OCI-LY7 (cell line): ENCODE data around the gene SLC35A4.

Experiments
- CTCF ChIP-seq: fragments of 200-600 bp; sonication (generic); conservative IDR thresholded peaks from 2 replicates; pipeline ENCODE4 v1.5.1; 2014; ENCODE audit warnings: mild to moderate bottlenecking, antibody characterized with exemption, low read length, moderate library complexity, mixed read lengths
- EZH2phosphoT487 ChIP-seq: fragments of 200-600 bp; sonication (generic); IDR thresholded peaks from 2 replicates; pipeline ENCODE4 v1.6.1; 2018; ENCODE audit warnings: low read depth, borderline replicate concordance, mild to moderate bottlenecking, mixed run types, antibody characterized with exemption, low read length, moderate library complexity, mixed read lengths

DNA sequence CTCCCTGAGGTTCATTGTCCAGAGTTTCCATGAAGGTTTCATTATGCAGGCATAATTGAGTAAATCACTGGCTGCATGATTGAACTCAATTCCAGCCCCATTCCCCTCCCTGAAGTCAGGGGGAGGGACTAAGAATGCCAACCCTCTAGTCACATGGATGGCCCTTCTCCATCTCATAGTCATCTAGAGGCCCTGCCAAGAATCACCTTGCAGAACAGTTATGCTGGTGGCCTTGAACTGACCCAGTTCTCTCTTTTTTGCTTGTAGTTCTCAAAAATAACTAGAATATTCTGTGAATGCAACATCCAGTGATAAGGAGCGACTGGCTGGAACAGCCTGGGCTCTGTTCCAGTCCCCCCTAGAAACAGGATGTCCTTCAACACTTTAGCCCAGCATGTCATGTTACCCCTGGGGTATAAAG is 31.7 kb downstream of the SLC35A4 start:
- no peak for TF ChIP-seq CTCF
- TF ChIP-seq EZH2phosphoT487: no peak
